ENCODE results near the gene MAGEA11. TPM values are rescaled to one million over a fixed set of nuclear protein-coding genes. Genes with fewer than 3 reads are reported as not detected.
"Not testable (repeated sequence)": the region's sequence is repeated elsewhere in the genome, so short reads cannot be mapped to it uniquely, and the experiment has no call there.

MAGEA11 gene
- total RNA-seq (2011; cell fraction: chromatin; rRNA removed; ENCODE audit: low replicate concordance), result not detected in 2 replicates
- not detected in 2 replicates for total RNA-seq (2011; cell fraction: nucleolus; rRNA removed)
- total RNA-seq (2011; cell fraction: nucleoplasm; rRNA removed), result not detected in 2 replicates
- total RNA-seq (2014; rRNA removed) (not detected in 2 replicates), total RNA-seq (2014; rRNA removed; fragmentation: Illumina TruSeq; extraction: Trizol) (not detected in 2 replicates), total RNA-seq (2015; rRNA removed; fragmentation: Illumina TruSeq; extraction: Trizol) (not detected in 2 replicates), total RNA-seq (2021) (0.11 TPM in 1 of 2 replicates, not detected in the other), polyA plus RNA-seq (2011; rRNA removed) (0.11 and 0.18 TPM in 2 replicates), polyA plus RNA-seq (2014; fragmentation: Illumina TruSeq; extraction: Trizol) (not detected in 2 replicates), polyA plus RNA-seq (2014; fragmentation: Nextera tagmentation; extraction: Ambion mirVana) (under 1 TPM in 1 of 2 experiments, not detected in 1; 0.04 TPM), polyA plus RNA-seq (2014; rRNA removed) (not detected in 2 replicates), polyA minus RNA-seq (2011; rRNA and poly(A)+ RNA removed) (0.28 TPM in 1 of 2 replicates, not detected in the other), Bru-seq, nascent RNA (percentile 8 among the genes with signal in this experiment), BruChase-seq, experiment 1, labeled RNA remaining after a 2-hour chase (not detected), BruChase-seq, experiment 2, labeled RNA remaining after a 6-hour chase (percentile 9 among the genes with signal in this experiment)
- polyA plus RNA-seq (2011; cell fraction: cytosol; rRNA removed), result 0.07 TPM in 2 replicates
- 0.10 TPM in 2 replicates for polyA plus RNA-seq (2011; cell fraction: nucleus; rRNA removed)
- polyA plus RNA-seq (2012), result 0.14 TPM in 1 of 2 replicates, not detected in the other
- not detected in 2 replicates for polyA minus RNA-seq (2011; cell fraction: cytosol; rRNA and poly(A)+ RNA removed)
- 0.13 TPM in 1 of 2 replicates, not detected in the other for polyA minus RNA-seq (2011; cell fraction: nucleus; rRNA and poly(A)+ RNA removed)
- long read RNA-seq, experiment 1, result 0 reads
- long read RNA-seq, experiment 2, partial matches to known transcripts, result 0 of 1 reads
- long read RNA-seq, experiment 2, other reads (novel, unspliced or antisense), result 0 of 1 reads
- long read RNA-seq, experiment 3, partial matches to known transcripts, result 0 of 1 reads
- long read RNA-seq, experiment 3, other reads (novel, unspliced or antisense), result 1 of 1 reads

- no peak within 1 kb of the TSS for H3K4me3 ChIP-seq
- POLR2A ChIA-PET, result no interaction called here
- H3K9me3 ChIP-seq (replicated peaks; ENCODE audit: control insufficient read depth, insufficient read depth, low read depth, low read length), result no peaks in the 10 kb centered on the region
- H3K36me3 ChIP-seq (ENCODE audit: control insufficient read depth, insufficient read depth, low read length), result no peaks in the 10 kb centered on the region
- no peaks in the 10 kb centered on the region for H3K79me2 ChIP-seq (ENCODE audit: control insufficient read depth, insufficient read depth, low read length)
- H3K27ac ChIP-seq (ENCODE audit: extremely low read depth, low read depth, low read length), result no peak within 1 kb of the TSS
- no peaks in the 10 kb centered on the region for H3K9me1 ChIP-seq (ENCODE audit: control insufficient read depth, insufficient read depth, low read length)
- H3K9ac ChIP-seq (ENCODE audit: insufficient read depth in 1 of 2, low read depth in 2 of 2, low read length in 2 of 2), result no peak within 1 kb of the TSS
- H3K4me2 ChIP-seq (ENCODE audit: insufficient read depth, low read length), result no peak within 1 kb of the TSS
- FAIRE-seq, result no peak
- in situ Hi-C loops (cut with MboI), result no loop called here
- TF ChIP-seq ARID1B (IDR thresholded peaks at IDR 0.05), result no peak
- no peak for TF ChIP-seq CSDE1 (IDR thresholded peaks at IDR 0.05)
- no peak for TF ChIP-seq MTA1 (IDR thresholded peaks at IDR 0.05; ENCODE audit: borderline replicate concordance)
- no peak for TF ChIP-seq PPARD (CRISPR knock-in tag; IDR thresholded peaks at IDR 0.05)
- TF ChIP-seq HMBOX1 (IDR thresholded peaks at IDR 0.05), result no peak
- TF ChIP-seq GABPA (tag; conservative IDR thresholded peaks at IDR 0.05; ENCODE audit: low read depth), result peak; percentile 47
- peaks cover 0 to 5% of the 10 kb centered on the region in 2 experiments; a peak in 1 of 5 replicates for H3K27me3 ChIP-seq (ENCODE audit: control insufficient read depth in 2 of 2, insufficient read depth in 2 of 2, low read length in 2 of 2)
- no peaks in the 10 kb centered on the region for H4K20me1 ChIP-seq (replicated peaks; ENCODE audit: control insufficient read depth, insufficient read depth, low read length)
- peak in 1 of 4 experiments; percentile 9 for DNase-seq (ENCODE audit: extremely low read depth in 1 of 4, low spot score in 3 of 4)
- no peaks in the 10 kb centered on the region for H3K4me1 ChIP-seq (replicated peaks in 1 of 2; ENCODE audit: control insufficient read depth in 2 of 2, insufficient read depth in 2 of 2, low read length in 2 of 2)
- 15% methylated on average over 9 of the region's 29 CpGs for WGBS (ENCODE audit: insufficient coverage, low coverage, missing lambda C conversion rate)
- no peak within 1 kb of the TSS for H2AFZ ChIP-seq (ENCODE audit: low read depth, low read length)
- CTCF ChIA-PET (ENCODE audit: low intra/inter-chr PET ratio), result no interaction called here
- ATAC-seq, result no peak
- no TSS peak for BruUV-seq (replicated peaks)
- intact Hi-C loops (cut with micrococcal nuclease), result no loop called here
These were observed at the start of gene MAGEA11 for GRCh38 chrX:149711545-149712236. MAGEA11 (plus strand) TSS chrX:149712060; CDS start chrX:149713160, 1,100 bp downstream.

- H4K20me1 ChIP-seq (replicated peaks; ENCODE audit: control insufficient read depth, insufficient read depth, low read length); ATAC-seq; H3K4me2 ChIP-seq (ENCODE audit: insufficient read depth, low read length); intact Hi-C loops (cut with micrococcal nuclease); H2AFZ ChIP-seq (ENCODE audit: low read depth, low read length); DNase-seq (ENCODE audit: extremely low read depth in 1 of 4, low spot score in 3 of 4); POLR2A ChIA-PET; CTCF ChIA-PET (ENCODE audit: low intra/inter-chr PET ratio); H3K9me1 ChIP-seq (ENCODE audit: control insufficient read depth, insufficient read depth, low read length); H3K27me3 ChIP-seq (ENCODE audit: control insufficient read depth in 2 of 2, insufficient read depth in 2 of 2, low read length in 2 of 2); H3K9me3 ChIP-seq (replicated peaks; ENCODE audit: control insufficient read depth, insufficient read depth, low read depth, low read length); H3K79me2 ChIP-seq (ENCODE audit: control insufficient read depth, insufficient read depth, low read length); H3K9ac ChIP-seq (ENCODE audit: insufficient read depth in 1 of 2, low read depth in 2 of 2, low read length in 2 of 2); H3K4me1 ChIP-seq (replicated peaks in 1 of 2; ENCODE audit: control insufficient read depth in 2 of 2, insufficient read depth in 2 of 2, low read length in 2 of 2); H3K27ac ChIP-seq (ENCODE audit: extremely low read depth, low read depth, low read length); BruUV-seq (replicated peaks); H3K4me3 ChIP-seq; in situ Hi-C loops (cut with MboI); FAIRE-seq; H3K36me3 ChIP-seq (ENCODE audit: control insufficient read depth, insufficient read depth, low read length): not testable (repeated sequence)
- no CpG with 5 or more reads among the region's 3 CpGs for WGBS (ENCODE audit: insufficient coverage, low coverage, missing lambda C conversion rate)
These were observed 36.8 kb upstream of the MAGEA11 start for GRCh38 chrX:149675088-149675487.

Measured in K562 (cell line).